ENCODE measurements around the gene MTM1.

MTM1 gene

DNA sequence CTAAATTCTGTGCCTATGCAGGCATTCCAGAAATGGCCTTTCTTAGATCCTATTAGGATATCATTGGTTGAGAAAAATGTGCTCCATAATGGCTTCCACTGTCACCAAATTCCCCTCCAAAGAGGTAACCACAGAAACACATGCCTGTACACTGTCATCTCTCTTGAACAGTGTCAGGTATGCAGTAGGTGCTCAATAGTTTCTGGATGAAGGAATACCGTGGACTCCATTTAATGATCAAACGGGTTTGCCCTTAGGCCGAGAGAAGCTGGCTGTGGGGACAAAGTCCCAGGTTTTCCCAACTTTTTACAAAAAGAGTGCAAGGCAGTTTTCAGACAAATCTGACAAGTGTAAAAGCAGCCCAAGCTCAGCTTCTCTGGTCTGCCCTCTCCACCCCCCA is 16.5 kb upstream of the MTM1 start:
- TF ChIP-seq, protein P1, sequence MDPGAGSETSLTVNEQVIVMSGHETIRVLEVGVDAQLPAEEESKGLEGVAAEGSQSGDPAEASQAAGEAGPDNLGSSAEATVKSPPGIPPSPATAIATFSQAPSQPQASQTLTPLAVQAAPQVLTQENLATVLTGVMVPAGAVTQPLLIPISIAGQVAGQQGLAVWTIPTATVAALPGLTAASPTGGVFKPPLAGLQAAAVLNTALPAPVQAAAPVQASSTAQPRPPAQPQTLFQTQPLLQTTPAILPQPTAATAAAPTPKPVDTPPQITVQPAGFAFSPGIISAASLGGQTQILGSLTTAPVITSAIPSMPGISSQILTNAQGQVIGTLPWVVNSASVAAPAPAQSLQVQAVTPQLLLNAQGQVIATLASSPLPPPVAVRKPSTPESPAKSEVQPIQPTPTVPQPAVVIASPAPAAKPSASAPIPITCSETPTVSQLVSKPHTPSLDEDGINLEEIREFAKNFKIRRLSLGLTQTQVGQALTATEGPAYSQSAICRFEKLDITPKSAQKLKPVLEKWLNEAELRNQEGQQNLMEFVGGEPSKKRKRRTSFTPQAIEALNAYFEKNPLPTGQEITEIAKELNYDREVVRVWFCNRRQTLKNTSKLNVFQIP (CRISPR knock-in tag; IDR thresholded peaks at IDR 0.05; ENCODE audit: borderline replicate concordance, low read depth): no peak
- TF ChIP-seq, protein P2, sequence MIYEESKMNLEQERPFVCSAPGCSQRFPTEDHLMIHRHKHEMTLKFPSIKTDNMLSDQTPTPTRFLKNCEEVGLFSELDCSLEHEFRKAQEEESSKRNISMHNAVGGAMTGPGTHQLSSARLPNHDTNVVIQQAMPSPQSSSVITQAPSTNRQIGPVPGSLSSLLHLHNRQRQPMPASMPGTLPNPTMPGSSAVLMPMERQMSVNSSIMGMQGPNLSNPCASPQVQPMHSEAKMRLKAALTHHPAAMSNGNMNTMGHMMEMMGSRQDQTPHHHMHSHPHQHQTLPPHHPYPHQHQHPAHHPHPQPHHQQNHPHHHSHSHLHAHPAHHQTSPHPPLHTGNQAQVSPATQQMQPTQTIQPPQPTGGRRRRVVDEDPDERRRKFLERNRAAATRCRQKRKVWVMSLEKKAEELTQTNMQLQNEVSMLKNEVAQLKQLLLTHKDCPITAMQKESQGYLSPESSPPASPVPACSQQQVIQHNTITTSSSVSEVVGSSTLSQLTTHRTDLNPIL (CRISPR knock-in tag; IDR thresholded peaks at IDR 0.05; ENCODE audit: low read depth): no peak
- TF ChIP-seq ZNF565 (CRISPR knock-in tag; conservative IDR thresholded peaks at IDR 0.05; ENCODE audit: low read depth) (no peak), CSDC2 (CRISPR knock-in tag; IDR thresholded peaks at IDR 0.05) (no peak), PPARA (CRISPR knock-in tag; IDR thresholded peaks at IDR 0.05; ENCODE audit: borderline replicate concordance) (no peak), RARB (CRISPR knock-in tag; IDR thresholded peaks at IDR 0.05) (no peak), ARNTL (CRISPR knock-in tag; IDR thresholded peaks at IDR 0.05; ENCODE audit: borderline replicate concordance, low read depth) (no peak)
- TF ChIP-seq, protein P3, sequence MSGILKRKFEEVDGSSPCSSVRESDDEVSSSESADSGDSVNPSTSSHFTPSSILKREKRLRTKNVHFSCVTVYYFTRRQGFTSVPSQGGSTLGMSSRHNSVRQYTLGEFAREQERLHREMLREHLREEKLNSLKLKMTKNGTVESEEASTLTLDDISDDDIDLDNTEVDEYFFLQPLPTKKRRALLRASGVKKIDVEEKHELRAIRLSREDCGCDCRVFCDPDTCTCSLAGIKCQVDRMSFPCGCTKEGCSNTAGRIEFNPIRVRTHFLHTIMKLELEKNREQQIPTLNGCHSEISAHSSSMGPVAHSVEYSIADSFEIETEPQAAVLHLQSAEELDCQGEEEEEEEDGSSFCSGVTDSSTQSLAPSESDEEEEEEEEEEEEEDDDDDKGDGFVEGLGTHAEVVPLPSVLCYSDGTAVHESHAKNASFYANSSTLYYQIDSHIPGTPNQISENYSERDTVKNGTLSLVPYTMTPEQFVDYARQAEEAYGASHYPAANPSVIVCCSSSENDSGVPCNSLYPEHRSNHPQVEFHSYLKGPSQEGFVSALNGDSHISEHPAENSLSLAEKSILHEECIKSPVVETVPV (CRISPR knock-in tag; IDR thresholded peaks at IDR 0.05): no peak
- ATAC-seq: no peak

DNA sequence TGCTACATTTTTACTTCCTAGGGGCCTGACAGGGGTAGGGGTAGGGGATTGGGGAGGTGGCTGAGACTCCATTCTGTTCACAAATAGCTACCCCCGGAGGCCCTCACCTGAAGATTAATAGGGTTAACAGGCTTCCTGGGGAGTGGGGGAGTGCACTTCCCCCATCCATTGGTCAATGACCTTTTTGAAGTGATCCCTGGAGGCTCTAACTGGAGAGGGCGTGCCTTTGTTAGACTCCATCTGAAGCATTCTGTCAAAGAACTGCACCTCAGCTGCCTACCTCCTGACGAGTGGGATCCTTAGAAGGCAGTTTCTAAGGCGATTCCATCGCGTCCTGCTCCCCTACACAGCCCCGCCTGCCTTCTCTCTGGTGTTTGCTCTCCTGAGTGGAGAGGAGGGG is 10.0 kb upstream of the MTM1 start:
- ATAC-seq: no peak
- TF ChIP-seq ESRRG (CRISPR knock-in tag; IDR thresholded peaks at IDR 0.05) (no peak), TCF4 (CRISPR knock-in tag; IDR thresholded peaks at IDR 0.05; ENCODE audit: borderline replicate concordance) (no peak), GLIS3 (CRISPR knock-in tag; IDR thresholded peaks at IDR 0.05) (no peak), PPARA (CRISPR knock-in tag; IDR thresholded peaks at IDR 0.05; ENCODE audit: borderline replicate concordance) (no peak), ISL1 (CRISPR knock-in tag; IDR thresholded peaks at IDR 0.05) (no peak), ZFP3 (CRISPR knock-in tag; IDR thresholded peaks at IDR 0.05) (no peak), ZFP30 (CRISPR knock-in tag; IDR thresholded peaks at IDR 0.05) (no peak), BACH2 (CRISPR knock-in tag; IDR thresholded peaks at IDR 0.05; ENCODE audit: borderline replicate concordance) (no peak), ARNTL (CRISPR knock-in tag; IDR thresholded peaks at IDR 0.05; ENCODE audit: borderline replicate concordance, low read depth) (no peak), OSR1 (CRISPR knock-in tag; IDR thresholded peaks at IDR 0.05) (no peak), TOX (CRISPR knock-in tag; IDR thresholded peaks at IDR 0.05; ENCODE audit: borderline replicate concordance) (no peak), RARB (CRISPR knock-in tag; IDR thresholded peaks at IDR 0.05) (no peak)
- TF ChIP-seq, protein P2 (CRISPR knock-in tag; IDR thresholded peaks at IDR 0.05; ENCODE audit: low read depth): no peak
- TF ChIP-seq, protein P4, sequence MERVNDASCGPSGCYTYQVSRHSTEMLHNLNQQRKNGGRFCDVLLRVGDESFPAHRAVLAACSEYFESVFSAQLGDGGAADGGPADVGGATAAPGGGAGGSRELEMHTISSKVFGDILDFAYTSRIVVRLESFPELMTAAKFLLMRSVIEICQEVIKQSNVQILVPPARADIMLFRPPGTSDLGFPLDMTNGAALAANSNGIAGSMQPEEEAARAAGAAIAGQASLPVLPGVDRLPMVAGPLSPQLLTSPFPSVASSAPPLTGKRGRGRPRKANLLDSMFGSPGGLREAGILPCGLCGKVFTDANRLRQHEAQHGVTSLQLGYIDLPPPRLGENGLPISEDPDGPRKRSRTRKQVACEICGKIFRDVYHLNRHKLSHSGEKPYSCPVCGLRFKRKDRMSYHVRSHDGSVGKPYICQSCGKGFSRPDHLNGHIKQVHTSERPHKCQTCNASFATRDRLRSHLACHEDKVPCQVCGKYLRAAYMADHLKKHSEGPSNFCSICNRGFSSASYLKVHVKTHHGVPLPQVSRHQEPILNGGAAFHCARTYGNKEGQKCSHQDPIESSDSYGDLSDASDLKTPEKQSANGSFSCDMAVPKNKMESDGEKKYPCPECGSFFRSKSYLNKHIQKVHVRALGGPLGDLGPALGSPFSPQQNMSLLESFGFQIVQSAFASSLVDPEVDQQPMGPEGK (CRISPR knock-in tag; IDR thresholded peaks at IDR 0.05; ENCODE audit: borderline replicate concordance): no peak
- TF ChIP-seq, protein P1 (CRISPR knock-in tag; IDR thresholded peaks at IDR 0.05; ENCODE audit: borderline replicate concordance, low read depth): no peak

DNA sequence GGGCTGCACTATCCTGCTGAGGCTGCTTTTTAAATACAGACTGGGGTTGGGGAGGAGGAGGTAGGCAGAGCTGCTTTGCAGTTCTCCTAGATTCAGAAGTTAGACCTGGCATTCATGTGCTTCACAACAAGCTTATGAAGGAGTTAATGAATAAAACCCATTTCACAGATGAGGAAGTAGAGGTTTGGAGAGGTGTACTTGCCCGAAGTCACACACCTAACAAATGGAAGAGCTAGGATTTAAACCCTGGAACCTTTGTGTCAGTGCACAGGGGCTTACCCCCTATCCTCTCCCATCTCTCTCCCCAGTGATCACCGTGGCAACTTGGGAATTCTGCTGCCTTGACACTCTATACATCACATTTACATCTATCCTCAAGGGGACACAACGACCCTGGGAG is 3.6 kb upstream of the MTM1 start:
- ATAC-seq: no peak
- TF ChIP-seq ESRRG (CRISPR knock-in tag; IDR thresholded peaks at IDR 0.05) (no peak), ZFP30 (CRISPR knock-in tag; IDR thresholded peaks at IDR 0.05) (no peak), ZNF565 (CRISPR knock-in tag; conservative IDR thresholded peaks at IDR 0.05; ENCODE audit: low read depth) (no peak), ZFP3 (CRISPR knock-in tag; IDR thresholded peaks at IDR 0.05) (no peak), CSDC2 (CRISPR knock-in tag; IDR thresholded peaks at IDR 0.05) (no peak), GLIS3 (CRISPR knock-in tag; IDR thresholded peaks at IDR 0.05) (no peak), ZNF8 (CRISPR knock-in tag; IDR thresholded peaks at IDR 0.05) (no peak), BACH2 (CRISPR knock-in tag; IDR thresholded peaks at IDR 0.05; ENCODE audit: borderline replicate concordance) (no peak), RARB (CRISPR knock-in tag; IDR thresholded peaks at IDR 0.05) (no peak), TOX (CRISPR knock-in tag; IDR thresholded peaks at IDR 0.05; ENCODE audit: borderline replicate concordance) (no peak), ZC3H10 (CRISPR knock-in tag; IDR thresholded peaks at IDR 0.05) (no peak), ARNTL (CRISPR knock-in tag; IDR thresholded peaks at IDR 0.05; ENCODE audit: borderline replicate concordance, low read depth) (no peak)
- TF ChIP-seq, protein P3 (CRISPR knock-in tag; IDR thresholded peaks at IDR 0.05): no peak
- TF ChIP-seq, protein P1 (CRISPR knock-in tag; IDR thresholded peaks at IDR 0.05; ENCODE audit: borderline replicate concordance, low read depth): no peak
